Neural progenitor cell (in vitro differentiated cells): ENCODE measurements around the gene TTYH2. TPM values are rescaled to one million over a fixed set of nuclear protein-coding genes. Genes with fewer than 3 reads are reported as not detected.

Source experiments
- DNase-seq: peaks from one replicate; pipeline ENCODE4 v3.0.0-alpha.2; 2016; ENCODE audit warnings: low spot score
- H2AFZ ChIP-seq: fragments of 200-600 bp; sonication (generic); replicated peaks from 2 replicates; pipeline ENCODE4 v1.6.1; 2016; ENCODE audit warnings: antibody characterized with exemption
- H3F3A ChIP-seq: fragments of 200-600 bp; sonication (generic); 2 replicates; pipeline ENCODE4 v1.6.1; 2016; ENCODE audit warnings: antibody characterized with exemption, low read depth
- H3K27ac ChIP-seq: fragments of 200-600 bp; sonication (generic); 2 replicates; pipeline ENCODE4 v1.5.1; 2016; ENCODE audit warnings: mild to moderate bottlenecking
- H3K27me3 ChIP-seq: fragments of 200-600 bp; sonication (generic); 2 replicates; pipeline ENCODE4 v1.6.1; 2016; ENCODE audit warnings: mild to moderate bottlenecking, moderate library complexity
- H3K36me3 ChIP-seq: fragments of 200-600 bp; sonication (generic); 2 replicates; pipeline ENCODE4 v1.5.1; 2016
- H3K4me1 ChIP-seq: fragments of 200-600 bp; sonication (generic); 2 replicates; pipeline ENCODE4 v1.6.1; 2016; ENCODE audit warnings: mixed run types
- H3K4me2 ChIP-seq: fragments of 200-600 bp; sonication (generic); 2 replicates; pipeline ENCODE4 v1.6.1; 2016
- H3K4me3 ChIP-seq: fragments of 200-600 bp; sonication (generic); 2 replicates; pipeline ENCODE4 v1.5.1; 2016
- H3K79me2 ChIP-seq: fragments of 200-600 bp; sonication (generic); 2 replicates; pipeline ENCODE4 v1.6.1; 2016; ENCODE audit warnings: low read depth
- H3K9ac ChIP-seq: fragments of 200-600 bp; sonication (generic); 2 replicates; pipeline ENCODE4 v1.6.1; 2016
- H3K9me3 ChIP-seq: fragments of 200-600 bp; sonication (generic); 2 replicates; pipeline ENCODE4 v1.5.1; 2016; ENCODE audit warnings: low read depth
- H4K20me1 ChIP-seq: fragments of 200-600 bp; sonication (generic); 2 replicates; pipeline ENCODE4 v1.6.1; 2016; ENCODE audit warnings: low read depth
- H3K27ac Mint-ChIP-seq: 3 replicates; pipeline ENCODE4 v1.8.0; 2021; ENCODE audit warnings: mixed read lengths
- H3K27me3 Mint-ChIP-seq: 2 replicates; pipeline ENCODE4 v1.8.0; 2022; ENCODE audit warnings: low read depth, mild to moderate bottlenecking, inconsistent platforms, moderate library complexity, mixed read lengths; ENCODE audit not compliant: insufficient read depth
- H3K36me3 Mint-ChIP-seq: 3 replicates; pipeline ENCODE4 v1.8.0; 2021; ENCODE audit warnings: mixed read lengths
- H3K4me1 Mint-ChIP-seq: 3 replicates; pipeline ENCODE4 v1.8.0; 2021; ENCODE audit warnings: mixed read lengths
- H3K4me3 Mint-ChIP-seq: 3 replicates; pipeline ENCODE4 v1.8.0; 2021; ENCODE audit warnings: mild to moderate bottlenecking, moderate library complexity, mixed read lengths
- H3K9me3 Mint-ChIP-seq: 3 replicates; pipeline ENCODE4 v1.8.0; 2020; ENCODE audit warnings: mixed read lengths
- CTCF ChIP-seq: fragments of 200-600 bp; sonication (generic); IDR thresholded peaks from 2 replicates; pipeline ENCODE4 v1.5.1; 2017; ENCODE audit warnings: antibody characterized with exemption, mild to moderate bottlenecking
- EZH2 ChIP-seq: fragments of 200-600 bp; sonication (generic); IDR thresholded peaks from 2 replicates; pipeline ENCODE4 v1.6.1; 2017; ENCODE audit warnings: antibody characterized with exemption, mild to moderate bottlenecking, moderate library complexity
- EZH2phosphoT487 ChIP-seq: fragments of 200-600 bp; sonication (generic); IDR thresholded peaks from 2 replicates; pipeline ENCODE4 v1.6.1; 2017; ENCODE audit warnings: antibody characterized with exemption
- total RNA-seq: library from RNA; depleted of rRNA; stranded (reverse); fragments of >200 nt; gene quantifications from 2 replicates; pipeline ENCODE4 v1.2.3, GENCODE V29; 2015; ENCODE audit warnings: low replicate concordance

TTYH2 gene, protein sequence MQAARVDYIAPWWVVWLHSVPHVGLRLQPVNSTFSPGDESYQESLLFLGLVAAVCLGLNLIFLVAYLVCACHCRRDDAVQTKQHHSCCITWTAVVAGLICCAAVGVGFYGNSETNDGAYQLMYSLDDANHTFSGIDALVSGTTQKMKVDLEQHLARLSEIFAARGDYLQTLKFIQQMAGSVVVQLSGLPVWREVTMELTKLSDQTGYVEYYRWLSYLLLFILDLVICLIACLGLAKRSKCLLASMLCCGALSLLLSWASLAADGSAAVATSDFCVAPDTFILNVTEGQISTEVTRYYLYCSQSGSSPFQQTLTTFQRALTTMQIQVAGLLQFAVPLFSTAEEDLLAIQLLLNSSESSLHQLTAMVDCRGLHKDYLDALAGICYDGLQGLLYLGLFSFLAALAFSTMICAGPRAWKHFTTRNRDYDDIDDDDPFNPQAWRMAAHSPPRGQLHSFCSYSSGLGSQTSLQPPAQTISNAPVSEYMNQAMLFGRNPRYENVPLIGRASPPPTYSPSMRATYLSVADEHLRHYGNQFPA
- total RNA-seq = 3.2 and 5.8 TPM in 2 replicates

GRCh38 chr17:74212913-74213791, at the start of gene TTYH2:
TTYH2 (plus strand) TSS chr17:74213571; CDS start chr17:74213588, 17 bp downstream.
- no peak within 1 kb of the TSS for H3K27ac ChIP-seq
- DNase-seq = peak; percentile 89
- H3K27ac Mint-ChIP-seq = peak within 1 kb of the TSS; percentile 78

GRCh38 chr17:74163836-74164235, 49.5 kb upstream of the TTYH2 start:
- no peak for DNase-seq
- H4K20me1 ChIP-seq = no peaks in the 10 kb centered on the region
- peaks cover 14% of the 10 kb centered on the region for H3K4me1 ChIP-seq
- H3K4me3 Mint-ChIP-seq = no peak overlapping the region
- H3K9me3 ChIP-seq = no peaks in the 10 kb centered on the region
- H3K27ac ChIP-seq = no peak overlapping the region
- H3K79me2 ChIP-seq = no peaks in the 10 kb centered on the region
- H3K27me3 Mint-ChIP-seq = peaks cover 4% of the 10 kb centered on the region
- H3K4me3 ChIP-seq = no peak overlapping the region
- TF ChIP-seq CTCF = no peak
- H3K9ac ChIP-seq = no peak overlapping the region
- peak overlapping the region; percentile 12 for H3K4me2 ChIP-seq
- no peak overlapping the region for H3K27ac Mint-ChIP-seq
- peaks cover 11% of the 10 kb centered on the region for H3K4me1 Mint-ChIP-seq
- peaks cover 4% of the 10 kb centered on the region for H3K9me3 Mint-ChIP-seq
- no peaks in the 10 kb centered on the region for H3F3A ChIP-seq
- peak overlapping the region; percentile 72 for H2AFZ ChIP-seq
- no peaks in the 10 kb centered on the region for H3K27me3 ChIP-seq
- H3K36me3 Mint-ChIP-seq = no peaks in the 10 kb centered on the region
- H3K36me3 ChIP-seq = no peaks in the 10 kb centered on the region

More at GRCh38 chr17:74212913-74213791, at the start of gene TTYH2:
- H3K9ac ChIP-seq = no peak within 1 kb of the TSS
- peak within 1 kb of the TSS; percentile 62 for H3K4me3 ChIP-seq
- no peaks in the 10 kb centered on the region for H3K9me3 ChIP-seq
- no peaks in the 10 kb centered on the region for H3K36me3 ChIP-seq
- TF ChIP-seq CTCF (peak; percentile 29), EZH2phosphoT487 (no peak), EZH2 (no peak)
- peaks cover 40% of the 10 kb centered on the region for H3K27me3 ChIP-seq
- peak within 1 kb of the TSS; percentile 50 for H2AFZ ChIP-seq
- H3K9me3 Mint-ChIP-seq = no peaks in the 10 kb centered on the region
- H3K36me3 Mint-ChIP-seq = peaks cover 2% of the 10 kb centered on the region
- peaks cover 49% of the 10 kb centered on the region for H3F3A ChIP-seq
- peaks cover 4% of the 10 kb centered on the region for H3K79me2 ChIP-seq
- H3K4me2 ChIP-seq = peak within 1 kb of the TSS; percentile 99
- peak within 1 kb of the TSS; percentile 86 for H3K4me3 Mint-ChIP-seq
- peaks cover 11% of the 10 kb centered on the region for H3K27me3 Mint-ChIP-seq
- H3K4me1 Mint-ChIP-seq = peaks cover 62% of the 10 kb centered on the region
- peaks cover 50% of the 10 kb centered on the region for H4K20me1 ChIP-seq
- peaks cover 34% of the 10 kb centered on the region for H3K4me1 ChIP-seq

GRCh38 chr17:74164446-74165045, 48.8 kb upstream of the TTYH2 start:
- Histone ChIP-seq H3K4me1 (peaks cover 14% of the 10 kb centered on the region), H3K9ac (no peak overlapping the region), H4K20me1 (no peaks in the 10 kb centered on the region), H3K4me3 (no peak overlapping the region), H3K27ac (no peak overlapping the region), H3K27me3 (no peaks in the 10 kb centered on the region), H3K9me3 (no peaks in the 10 kb centered on the region), H3K4me2 (no peak overlapping the region), H3F3A (no peaks in the 10 kb centered on the region), H2AFZ (no peak overlapping the region), H3K79me2 (no peaks in the 10 kb centered on the region), H3K36me3 (no peaks in the 10 kb centered on the region)
- no peak overlapping the region for H3K27ac Mint-ChIP-seq
- no peak overlapping the region for H3K4me3 Mint-ChIP-seq
- no peak for DNase-seq
- peaks cover 4% of the 10 kb centered on the region for H3K27me3 Mint-ChIP-seq
- peaks cover under 1% of the 10 kb centered on the region for H3K9me3 Mint-ChIP-seq
- no peaks in the 10 kb centered on the region for H3K36me3 Mint-ChIP-seq
- TF ChIP-seq CTCF (no peak), EZH2phosphoT487 (no peak), EZH2 (no peak)
- H3K4me1 Mint-ChIP-seq = peaks cover 11% of the 10 kb centered on the region
